ENCODE data around the gene MAFG.
A peak's percentile ranks its signal among the peaks of the same experiment; 100 is the strongest.

The MAFG gene

DNA sequence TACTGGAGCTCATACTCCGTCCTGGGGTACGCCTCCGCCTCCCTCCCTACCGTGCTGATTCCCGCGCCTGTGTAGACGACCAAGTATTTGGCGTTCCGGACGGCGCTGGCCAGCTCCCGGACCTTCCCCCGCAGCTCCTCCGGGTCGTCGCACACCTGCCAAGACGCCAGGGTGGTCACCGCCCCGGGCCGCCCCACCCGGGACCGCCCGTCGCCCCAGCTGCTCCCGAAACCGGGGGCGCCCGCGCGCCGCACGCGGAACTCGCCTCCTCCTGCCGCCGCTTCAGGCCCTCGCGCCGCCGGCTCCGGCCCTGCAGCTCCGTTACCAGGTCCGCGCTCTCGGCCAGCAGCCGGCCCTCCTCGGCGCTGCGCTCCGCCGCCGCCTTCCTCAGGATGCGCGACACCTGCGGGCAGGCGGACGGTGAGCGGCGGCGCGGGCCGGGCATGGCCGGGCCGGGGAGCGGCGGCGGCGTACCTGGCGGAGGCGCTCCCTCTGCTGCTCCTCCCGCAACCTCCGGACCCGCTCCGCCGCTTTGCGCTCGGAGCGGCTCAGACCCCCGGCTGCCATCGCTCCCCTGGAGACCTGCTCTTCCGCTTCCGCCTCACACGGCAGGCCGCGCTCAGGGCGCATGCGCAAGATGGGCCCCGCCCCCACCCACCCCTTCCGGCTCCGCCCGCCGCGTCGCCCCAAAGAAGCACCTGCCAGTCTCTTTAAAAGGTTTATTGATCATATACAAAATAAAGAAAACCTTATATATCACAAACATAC is 9.8 kb downstream of the MAFG start, which contains the start of gene SIRT7:
SIRT7 (minus strand) TSS at position 612 of the 768 bp plus-strand sequence; CDS start at position 567, 45 bp downstream.
- TF ChIP-seq POLR2A (IDR thresholded peaks at IDR 0.05; ENCODE audit: low read depth, low read length), result peak; percentile 65
- FAIRE-seq, result no peak
- DNase-seq (ENCODE audit: insufficient read length, low spot score), result peak; percentile 97

DNA sequence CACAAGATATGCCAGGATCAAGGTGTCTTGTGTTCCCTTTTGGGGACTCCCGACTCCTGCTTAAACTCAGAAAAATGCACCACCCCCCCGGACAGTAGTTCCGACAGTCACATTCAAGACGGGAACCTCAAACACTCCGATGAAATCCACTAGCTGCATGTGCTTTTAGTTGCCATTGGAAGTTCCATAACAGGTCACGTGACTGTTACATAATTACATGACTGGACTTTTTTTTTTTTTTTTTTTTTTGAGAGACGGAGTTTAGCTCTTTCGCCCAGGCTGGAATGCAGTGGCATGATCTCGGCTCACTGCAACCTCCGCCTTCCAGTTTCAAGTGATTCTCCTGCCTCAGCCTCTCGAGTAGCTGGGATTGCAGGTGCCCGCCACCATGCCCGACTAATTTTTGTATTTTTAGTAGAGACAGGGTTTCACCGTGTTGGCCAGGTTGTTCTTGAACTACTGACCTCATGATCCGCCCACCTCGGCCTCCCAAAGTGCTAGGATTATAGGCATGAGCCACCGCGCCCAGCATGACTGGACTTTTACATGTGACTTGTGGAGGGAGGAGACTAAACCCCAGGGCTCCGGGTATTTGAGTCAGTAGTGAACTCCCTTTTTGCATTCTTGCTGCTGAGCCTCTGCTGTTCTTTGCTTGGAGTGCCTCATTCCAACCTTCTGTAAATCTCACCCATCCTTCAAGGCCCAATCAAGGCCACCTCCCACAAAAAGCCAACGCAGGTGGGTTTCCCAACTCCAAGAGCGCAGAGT is 11.1 kb downstream of the MAFG start:
- peak; percentile 49; the same call in 1 of the 2 replicates for TF ChIP-seq POLR2A (IDR thresholded peaks at IDR 0.05; ENCODE audit: low read depth, low read length)

DNA sequence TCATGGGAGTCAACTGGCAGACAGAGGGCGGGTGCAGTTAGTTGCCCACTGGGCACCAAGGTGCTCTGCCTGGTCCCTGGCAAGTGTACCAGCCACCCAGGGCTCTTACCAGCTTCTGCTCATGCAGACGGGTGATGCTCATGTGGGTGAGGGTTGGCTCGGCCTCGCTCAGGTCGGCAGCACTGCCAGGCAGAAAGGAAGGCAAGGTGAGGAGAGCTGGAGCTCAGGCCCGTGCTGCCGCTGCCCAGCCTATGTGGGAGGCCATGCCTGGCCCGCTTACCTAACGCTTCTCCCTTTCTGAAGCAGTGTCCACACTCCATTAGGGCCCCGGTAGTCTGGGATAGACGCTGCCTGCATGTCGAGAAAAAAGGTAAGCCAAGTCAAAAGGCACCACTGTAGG is 12.2 kb downstream of the MAFG start:
- TF ChIP-seq POLR2A (IDR thresholded peaks at IDR 0.05; ENCODE audit: low read depth, low read length), result no peak
- DNase-seq (ENCODE audit: insufficient read length, low spot score) (no peak), FAIRE-seq (no peak)

More for the DNA sequence above, 11.1 kb downstream of the MAFG start:
- DNase-seq (ENCODE audit: insufficient read length, low spot score) (peak; percentile 96), FAIRE-seq (no peak)

DNA sequence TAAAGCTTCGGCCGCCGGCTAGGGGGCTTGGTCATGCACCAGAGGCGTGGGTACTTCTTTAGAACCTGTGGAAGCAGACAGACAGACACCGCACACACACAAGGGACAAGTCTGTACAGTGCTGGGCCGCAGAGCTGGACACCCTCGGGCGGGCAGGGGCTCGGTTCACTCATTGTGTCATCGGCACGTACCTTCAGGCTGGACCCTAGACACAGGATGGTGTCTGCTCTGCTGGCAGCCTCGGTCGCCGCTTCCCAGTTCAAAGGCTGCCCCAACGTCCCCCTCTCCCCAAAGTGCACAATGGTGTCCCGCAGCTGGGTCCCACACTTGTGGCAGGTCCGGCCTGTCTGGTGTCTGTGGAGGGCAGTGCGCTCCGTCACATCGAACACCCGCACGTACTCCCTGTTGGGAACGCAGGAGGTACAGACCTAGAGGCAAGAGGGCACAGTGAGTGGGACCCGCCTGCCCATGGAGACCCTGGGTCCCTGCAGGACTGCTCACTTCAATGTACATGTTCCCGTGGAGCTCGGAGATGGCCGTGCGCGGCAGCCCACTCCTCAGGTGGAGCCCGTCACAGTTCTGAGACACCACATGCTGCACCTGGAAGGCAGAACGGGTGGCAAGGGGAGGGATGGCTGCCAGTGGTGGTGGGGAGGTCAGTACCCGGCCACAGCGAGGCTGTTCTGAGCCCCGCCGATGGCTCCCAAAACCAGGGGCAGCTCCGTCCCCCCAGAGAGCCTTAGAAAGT is 13.3 kb downstream of the MAFG start:
- DNase-seq (ENCODE audit: insufficient read length, low spot score), result no peak
- no peak for FAIRE-seq
- TF ChIP-seq POLR2A (IDR thresholded peaks at IDR 0.05; ENCODE audit: low read depth, low read length), result no peak

DNA sequence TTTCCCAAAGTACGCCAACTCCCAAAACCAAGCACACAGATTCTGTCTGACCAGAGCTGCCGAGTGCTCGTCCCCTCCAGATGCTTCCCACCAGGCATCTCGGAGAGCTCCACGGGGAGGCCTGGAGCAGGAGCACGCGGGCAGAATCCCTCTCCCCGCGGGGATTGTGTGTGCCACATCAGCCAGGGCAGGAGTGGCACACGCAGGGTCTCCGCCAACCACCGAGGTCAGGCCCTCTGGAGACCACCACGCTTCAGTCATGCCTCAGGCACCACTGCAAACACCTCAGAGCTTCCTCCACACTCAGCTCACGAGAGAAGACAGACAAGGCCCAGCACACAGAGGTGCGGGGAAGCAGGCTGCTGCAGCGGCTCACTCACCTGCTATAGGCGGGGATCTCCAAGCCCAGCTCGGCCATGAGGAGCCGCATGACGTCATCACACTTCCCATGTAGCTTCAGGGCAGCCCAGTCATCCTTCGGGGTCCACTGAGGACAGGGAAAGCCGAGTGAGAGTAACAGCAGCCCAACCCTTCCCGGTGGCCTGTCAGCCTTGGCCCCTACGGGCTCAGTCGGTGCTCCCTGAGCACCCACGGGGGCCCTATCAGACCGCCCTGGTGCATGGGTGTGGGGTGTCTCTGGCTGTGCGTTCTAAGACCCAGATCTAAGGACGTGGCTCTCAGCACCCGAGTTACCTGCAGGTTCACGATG is 14.0 kb downstream of the MAFG start:
- FAIRE-seq, result no peak
- DNase-seq (ENCODE audit: insufficient read length, low spot score), result no peak
- no peak for TF ChIP-seq POLR2A (IDR thresholded peaks at IDR 0.05; ENCODE audit: low read depth, low read length)

DNA sequence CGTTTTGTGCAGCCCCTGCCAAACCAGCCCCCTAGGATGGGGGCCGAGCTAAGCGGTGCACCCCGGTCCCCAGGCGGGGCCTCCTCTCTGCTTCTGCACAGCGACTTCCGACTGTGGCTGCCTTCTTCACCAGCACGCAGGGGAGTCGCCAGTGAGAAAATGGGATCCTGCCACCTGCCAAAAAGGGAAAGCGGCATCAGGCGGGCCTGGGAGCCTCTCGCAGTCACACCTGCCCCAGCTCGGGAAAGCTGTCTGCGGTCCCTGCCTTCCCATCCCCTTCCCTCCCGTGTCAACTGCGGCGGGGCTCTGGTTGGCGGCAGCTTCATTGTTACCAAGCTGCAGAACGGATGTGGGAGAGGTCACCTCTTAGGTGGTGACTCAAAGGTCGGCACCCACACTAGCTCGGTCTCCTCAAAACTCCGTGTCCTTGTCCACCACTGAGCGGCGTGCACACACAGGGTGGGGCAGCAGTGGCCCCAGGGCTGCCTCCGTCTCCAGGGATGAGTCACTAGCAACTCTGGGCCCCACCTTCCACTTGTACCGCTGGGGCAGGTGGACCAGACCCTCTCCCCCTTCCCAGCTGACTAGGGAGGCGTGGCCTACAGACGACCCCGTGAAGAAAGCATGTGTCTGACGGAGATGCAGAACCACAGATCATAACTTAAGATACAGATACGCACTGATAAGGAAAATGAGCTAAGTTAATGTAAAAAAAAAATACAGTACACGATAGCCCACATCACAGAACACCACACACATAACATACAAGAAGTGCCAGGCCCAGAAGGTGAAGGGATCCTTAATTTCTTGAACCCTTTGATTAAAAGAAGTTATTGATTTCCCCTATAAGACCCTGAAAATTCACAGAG is 14.9 kb downstream of the MAFG start:
- FAIRE-seq (no peak), DNase-seq (ENCODE audit: insufficient read length, low spot score) (peak; percentile 95)
- TF ChIP-seq POLR2A (IDR thresholded peaks at IDR 0.05; ENCODE audit: low read depth, low read length), result no peak

DNA sequence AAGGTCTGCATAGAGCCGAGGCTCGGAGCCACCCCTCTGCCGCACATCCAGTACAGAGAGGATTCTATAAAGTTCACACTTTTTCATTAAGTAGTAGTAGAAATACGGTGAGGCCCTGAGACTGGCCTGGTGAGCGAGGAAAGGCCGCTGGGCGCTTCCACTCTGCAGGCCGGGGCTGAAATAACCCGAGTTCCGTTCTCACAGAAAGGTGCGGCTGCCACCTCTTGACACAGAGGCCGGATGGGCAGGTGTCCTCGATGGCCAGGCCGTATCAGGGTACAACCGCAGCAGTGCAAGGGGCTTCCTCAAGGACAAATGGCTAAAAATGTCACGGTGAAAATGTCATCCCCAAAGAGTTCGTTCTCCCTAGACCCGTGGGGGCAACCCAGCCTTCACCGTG is 15.6 kb downstream of the MAFG start:
- DNase-seq (ENCODE audit: insufficient read length, low spot score), result no peak
- TF ChIP-seq POLR2A (IDR thresholded peaks at IDR 0.05; ENCODE audit: low read depth, low read length), result no peak
- no peak for FAIRE-seq

DNA sequence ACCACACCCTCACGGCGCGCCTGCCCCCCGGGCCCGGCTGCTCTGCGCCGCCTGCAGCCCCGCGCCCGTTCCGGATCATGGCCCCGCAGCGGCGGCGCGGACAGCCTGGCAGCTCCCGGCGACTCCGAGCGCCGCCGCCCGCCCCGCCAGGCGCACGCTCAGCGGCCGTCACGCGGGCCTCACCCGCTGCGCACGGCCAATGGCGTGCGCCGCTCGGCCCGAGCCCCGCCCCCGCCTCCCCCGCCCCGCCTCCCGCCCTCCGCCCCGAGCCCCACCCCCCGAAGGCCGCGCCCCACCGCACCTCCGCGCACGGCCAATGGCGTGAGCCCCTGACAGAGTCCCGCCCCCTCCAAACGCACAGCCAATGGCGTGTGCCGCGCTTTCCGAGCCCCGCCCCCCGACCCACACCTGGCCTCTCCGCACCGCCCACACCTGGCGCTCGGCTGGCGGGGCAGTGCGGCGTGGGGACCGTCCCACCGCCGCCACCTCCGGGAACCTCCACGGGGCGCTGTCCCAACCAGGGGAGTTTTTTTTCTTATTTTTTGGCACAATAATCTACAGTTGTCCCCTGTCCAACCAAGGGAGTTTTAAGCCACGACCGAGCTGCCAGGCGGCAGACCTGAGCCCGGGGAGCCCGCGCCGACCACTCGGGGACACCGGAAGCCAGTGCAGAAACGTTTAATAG is 16.1 kb downstream of the MAFG start, which contains the start of gene PCYT2:
PCYT2 (minus strand) TSS at position 123 of the 685 bp plus-strand sequence; CDS start at position 79, 44 bp downstream.
- FAIRE-seq (no peak), DNase-seq (ENCODE audit: insufficient read length, low spot score) (peak; percentile 94)
- peak; percentile 73; the same call in 1 of the 2 replicates for TF ChIP-seq POLR2A (IDR thresholded peaks at IDR 0.05; ENCODE audit: low read depth, low read length)

DNA sequence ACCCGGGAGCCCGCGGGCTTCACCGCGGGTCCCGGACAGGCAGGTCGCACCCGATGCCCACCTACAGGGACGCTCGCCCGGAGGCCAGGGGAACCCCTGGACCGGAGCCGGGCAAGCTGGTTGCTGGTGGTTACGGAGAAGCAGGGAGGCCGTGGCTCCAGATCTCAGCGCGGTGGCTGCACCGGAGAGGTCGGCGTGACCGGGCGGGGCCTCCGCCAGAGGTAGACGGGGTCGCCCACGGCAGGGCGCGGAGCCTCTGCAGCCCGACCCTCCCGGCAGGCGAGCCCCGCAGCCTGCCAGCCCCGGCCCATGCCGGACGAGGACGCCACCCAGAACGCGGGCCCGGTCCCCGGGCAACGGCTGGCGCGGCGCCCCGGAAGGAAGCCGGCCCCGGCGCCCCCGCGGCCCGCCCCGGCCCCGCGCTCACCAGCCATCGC is 16.7 kb downstream of the MAFG start:
- DNase-seq (ENCODE audit: insufficient read length, low spot score), result peak; percentile 51
- TF ChIP-seq POLR2A (IDR thresholded peaks at IDR 0.05; ENCODE audit: low read depth, low read length), result no peak

DNA sequence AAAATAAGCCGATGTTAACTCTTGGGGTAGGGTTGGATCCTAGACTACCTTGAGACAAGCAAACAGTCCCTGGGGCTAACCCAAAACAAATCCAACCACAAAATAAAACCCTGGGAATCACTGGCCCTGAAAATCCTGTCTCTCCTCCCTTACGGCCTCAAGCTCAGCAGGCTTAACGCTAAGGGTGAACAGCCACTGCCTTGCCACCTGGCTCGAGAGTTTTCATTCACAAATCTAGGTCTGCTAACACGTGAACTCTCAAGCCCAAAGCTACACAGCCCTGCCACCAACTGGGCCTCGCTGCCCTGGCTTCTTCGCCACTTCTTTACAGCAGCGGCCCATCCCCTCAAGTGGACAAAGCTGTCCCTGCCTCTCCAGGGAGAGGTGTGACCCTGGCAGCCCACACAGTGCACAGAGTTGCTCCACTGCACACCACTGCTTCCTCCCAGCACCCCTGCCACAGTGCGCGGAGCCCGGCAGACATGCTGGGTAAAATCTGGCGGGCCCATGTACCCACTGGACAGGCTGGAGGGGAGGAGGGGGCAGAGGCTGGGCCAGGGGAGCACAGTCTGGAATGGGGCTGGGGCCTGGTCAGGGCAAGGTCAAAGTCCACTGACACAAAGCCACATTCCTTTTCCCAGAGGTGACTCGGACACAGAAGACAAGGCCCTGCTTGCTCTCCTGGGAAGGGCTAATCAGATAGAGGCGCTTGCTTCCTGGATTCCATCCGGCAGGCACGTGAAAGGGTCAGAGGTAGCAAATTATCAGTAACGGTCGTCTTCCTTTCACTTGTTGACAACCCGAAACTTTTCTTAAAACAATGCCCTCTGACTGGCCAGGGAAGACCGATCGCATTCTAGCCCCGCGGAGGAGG is 17.3 kb downstream of the MAFG start:
- DNase-seq (ENCODE audit: insufficient read length, low spot score), result peak; percentile 54
- no peak for TF ChIP-seq POLR2A (IDR thresholded peaks at IDR 0.05; ENCODE audit: low read depth, low read length)
- no peak for FAIRE-seq

More for the DNA sequence above, 16.7 kb downstream of the MAFG start:
- no peak for FAIRE-seq

DNA sequence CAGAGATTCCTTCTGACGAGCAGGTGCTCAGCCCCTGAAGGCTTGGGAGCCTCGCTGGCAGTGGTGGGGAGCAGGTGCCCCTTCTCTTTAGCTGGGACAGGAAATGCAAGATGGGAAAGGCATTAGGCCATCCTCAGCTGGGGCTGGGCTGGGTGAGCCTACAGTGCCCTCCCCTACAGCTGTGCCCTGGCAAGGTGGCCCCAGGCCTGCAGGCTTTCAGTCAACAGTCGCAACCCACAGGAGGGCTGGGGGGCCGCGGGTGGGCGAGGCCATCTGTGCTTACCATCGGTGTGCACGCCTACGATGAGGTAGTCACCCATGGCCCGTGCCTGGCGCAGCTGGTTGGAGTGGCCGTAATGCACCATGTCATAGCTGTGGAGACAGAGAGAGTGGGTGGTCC is 18.3 kb downstream of the MAFG start:
- no peak for TF ChIP-seq POLR2A (IDR thresholded peaks at IDR 0.05; ENCODE audit: low read depth, low read length)
- no peak for FAIRE-seq
- DNase-seq (ENCODE audit: insufficient read length, low spot score), result no peak
